Erythroblast (primary cell): ENCODE data around the gene LEAP2.

Experiments
- GATA1 ChIP-seq: IDR thresholded peaks from 2 replicates; pipeline ENCODE4 v1.6.1; 2011; ENCODE audit warnings: low read depth, mild to moderate bottlenecking, control low read depth, low read length, moderate library complexity
- POLR2A ChIP-seq: IDR thresholded peaks from 2 replicates; pipeline ENCODE4 v1.6.1; 2011; ENCODE audit warnings: mild to moderate bottlenecking, low read length

GRCh38 chr5:132915681-132916080 lies 42.2 kb downstream of the LEAP2 start:
- TF ChIP-seq POLR2A, result no peak
- no peak for TF ChIP-seq GATA1
